NB4 (cell line): ENCODE data around the gene GDPD3.
A peak's percentile ranks its signal among the peaks of the same experiment; 100 is the strongest.
"Not testable (repeated sequence)": the region's sequence is repeated elsewhere in the genome, so short reads cannot be mapped to it uniquely, and the experiment has no call there.

ENCODE experiments used
- DNase-seq: peaks from one replicate; pipeline ENCODE4 v3.0.0; 2010; ENCODE audit warnings: low read depth
- H3K4me3 ChIP-seq: one replicate; pipeline ENCODE4 v1.5.1; 2011; ENCODE audit warnings: mild to moderate bottlenecking, low read depth, low read length, moderate library complexity
- MYC ChIP-seq: IDR thresholded peaks from 2 replicates; pipeline ENCODE4 v1.6.1; 2011; ENCODE audit warnings: low read depth, low read length
- POLR2A ChIP-seq: IDR thresholded peaks from 2 replicates; pipeline ENCODE4 v1.6.1; 2011; ENCODE audit warnings: mild to moderate bottlenecking; ENCODE audit not compliant: insufficient read length; ENCODE audit errors: extremely low read depth
- TF ChIP-seq, protein P1 (sequence below): IDR thresholded peaks from 2 replicates; pipeline ENCODE4 v1.6.1; 2011; ENCODE audit warnings: low read depth, low read length
- TF ChIP-seq, protein P2 (sequence below): IDR thresholded peaks from one replicate; pipeline ENCODE4 v1.5.1; 2012; ENCODE audit warnings: low read depth, low read length

Gene GDPD3

GRCh38 chr16:30116291-30117207 is 3.2 kb upstream of the GDPD3 start:
- TF ChIP-seq MYC (no peak), POLR2A (no peak)
- TF ChIP-seq, protein P1, sequence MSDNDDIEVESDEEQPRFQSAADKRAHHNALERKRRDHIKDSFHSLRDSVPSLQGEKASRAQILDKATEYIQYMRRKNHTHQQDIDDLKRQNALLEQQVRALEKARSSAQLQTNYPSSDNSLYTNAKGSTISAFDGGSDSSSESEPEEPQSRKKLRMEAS: no peak
- TF ChIP-seq, protein P2, sequence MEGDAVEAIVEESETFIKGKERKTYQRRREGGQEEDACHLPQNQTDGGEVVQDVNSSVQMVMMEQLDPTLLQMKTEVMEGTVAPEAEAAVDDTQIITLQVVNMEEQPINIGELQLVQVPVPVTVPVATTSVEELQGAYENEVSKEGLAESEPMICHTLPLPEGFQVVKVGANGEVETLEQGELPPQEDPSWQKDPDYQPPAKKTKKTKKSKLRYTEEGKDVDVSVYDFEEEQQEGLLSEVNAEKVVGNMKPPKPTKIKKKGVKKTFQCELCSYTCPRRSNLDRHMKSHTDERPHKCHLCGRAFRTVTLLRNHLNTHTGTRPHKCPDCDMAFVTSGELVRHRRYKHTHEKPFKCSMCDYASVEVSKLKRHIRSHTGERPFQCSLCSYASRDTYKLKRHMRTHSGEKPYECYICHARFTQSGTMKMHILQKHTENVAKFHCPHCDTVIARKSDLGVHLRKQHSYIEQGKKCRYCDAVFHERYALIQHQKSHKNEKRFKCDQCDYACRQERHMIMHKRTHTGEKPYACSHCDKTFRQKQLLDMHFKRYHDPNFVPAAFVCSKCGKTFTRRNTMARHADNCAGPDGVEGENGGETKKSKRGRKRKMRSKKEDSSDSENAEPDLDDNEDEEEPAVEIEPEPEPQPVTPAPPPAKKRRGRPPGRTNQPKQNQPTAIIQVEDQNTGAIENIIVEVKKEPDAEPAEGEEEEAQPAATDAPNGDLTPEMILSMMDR: no peak
- no peak for DNase-seq
- no peak overlapping the region for H3K4me3 ChIP-seq

DNA sequence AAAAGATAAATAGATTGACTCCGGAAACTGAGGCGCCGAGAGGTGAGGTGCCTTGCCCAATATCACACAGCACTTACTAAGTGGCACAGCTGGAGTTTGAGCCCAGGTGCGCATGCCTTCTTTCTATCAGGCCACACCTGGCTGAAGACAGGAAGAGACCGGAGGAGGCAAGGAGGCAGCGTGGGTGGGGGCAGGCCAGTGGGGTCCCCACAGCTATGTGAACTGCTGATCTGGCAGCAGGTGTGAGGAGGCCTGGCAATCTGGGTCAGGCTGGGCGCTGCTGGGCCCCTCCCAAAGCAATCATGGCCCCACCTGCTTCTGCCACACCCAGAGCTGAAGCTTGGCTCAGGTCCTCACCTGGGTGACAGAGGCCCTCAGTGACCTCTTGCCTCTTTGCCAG is 1.9 kb upstream of the GDPD3 start:
- no peak overlapping the region for H3K4me3 ChIP-seq
- no peak for DNase-seq
- TF ChIP-seq, protein P2: no peak
- TF ChIP-seq, protein P1: no peak
- TF ChIP-seq POLR2A (no peak), MYC (no peak)

DNA sequence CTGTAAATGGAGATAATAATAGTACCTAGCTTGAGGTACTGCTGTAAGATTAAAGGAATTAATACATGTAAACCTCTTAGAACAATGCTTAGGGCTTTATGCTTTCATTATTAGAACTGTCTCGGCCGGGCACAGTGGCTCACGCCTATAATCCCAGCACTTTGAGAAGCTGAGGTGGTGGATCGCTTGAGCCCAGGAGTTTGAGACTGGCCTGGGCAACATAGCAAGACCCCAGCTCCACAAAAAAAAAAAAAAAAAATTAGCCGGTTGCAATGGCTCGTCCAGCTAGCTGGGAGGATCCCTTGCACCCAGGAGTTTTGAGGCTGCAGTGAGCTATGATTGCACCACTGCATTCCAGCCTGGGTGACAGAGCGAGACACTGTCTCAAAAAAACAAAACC is 1.5 kb upstream of the GDPD3 start:
- not testable (repeated sequence) for H3K4me3 ChIP-seq, DNase-seq

DNA sequence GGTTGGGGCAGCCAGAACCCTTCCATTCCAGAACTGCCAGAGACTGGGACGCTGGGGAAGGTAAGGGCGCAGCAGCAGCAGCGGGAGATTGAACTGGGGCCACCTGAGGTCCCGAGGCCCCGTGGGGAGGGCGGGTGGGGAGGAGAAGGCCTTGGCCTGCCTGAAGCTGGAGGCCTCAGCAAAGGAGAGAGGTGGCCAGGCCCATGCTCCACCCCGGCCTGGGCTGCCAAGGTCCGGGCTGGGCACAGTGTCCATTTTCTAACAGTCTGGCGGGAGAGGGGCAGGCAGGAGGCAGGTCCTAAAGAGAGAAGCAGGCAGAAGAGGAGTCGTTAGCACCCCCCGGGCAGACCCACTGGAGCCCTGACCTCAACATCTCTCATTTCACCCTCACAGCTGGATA is 1.1 kb upstream of the GDPD3 start:
- TF ChIP-seq MYC (no peak), POLR2A (no peak)
- TF ChIP-seq, protein P2: no peak
- TF ChIP-seq, protein P1: no peak
- H3K4me3 ChIP-seq: no peak overlapping the region
- no peak for DNase-seq

- TF ChIP-seq, protein P1: no peak
- TF ChIP-seq MYC: no peak
- TF ChIP-seq, protein P2: no peak
- TF ChIP-seq POLR2A: no peak
- no peak for DNase-seq
Measured at GRCh38 chr16:30113711-30114333, 485 bp upstream of the GDPD3 start.

GRCh38 chr16:30112197-30113030 is 923 bp downstream of the GDPD3 start:
- TF ChIP-seq MYC (no peak), POLR2A (no peak)
- TF ChIP-seq, protein P1: no peak
- TF ChIP-seq, protein P2: peak; percentile 74
- DNase-seq: peak; percentile 80
- H3K4me3 ChIP-seq: no peak overlapping the region

More at GRCh38 chr16:30113711-30114333, 485 bp upstream of the GDPD3 start:
- no peak overlapping the region for H3K4me3 ChIP-seq
